ENCODE results near the gene HIVEP3. TPM values are rescaled to one million over a fixed set of nuclear protein-coding genes. Genes with fewer than 3 reads are reported as not detected.

Gene HIVEP3
- total and polyA plus RNA-seq, 2 of the 13 experiments (the other 11 are each of a cell fraction or from before 2014, with no cell fraction given) = 0.05 TPM; not detected in 1

GRCh38 chr1:41901551-41901950 lies 17.2 kb downstream of the HIVEP3 start:
- no peaks in the 10 kb centered on the region for H3K9me3 ChIP-seq (ENCODE audit: low read length)
- H4K20me1 ChIP-seq (ENCODE audit: insufficient read depth, low read length) = no peaks in the 10 kb centered on the region
- ChIA-PET POLR2A (no interaction called here), CTCF (ENCODE audit: low intra/inter-chr PET ratio, low total read pairs) (no interaction called here)
- H2AFZ ChIP-seq (ENCODE audit: low read length) = no peak overlapping the region
- BruUV-seq (replicated peaks) = no TSS peak
- H3K4me2 ChIP-seq (ENCODE audit: low read depth, low read length) = no peak overlapping the region
- no peak for TF ChIP-seq ZNF773 (CRISPR knock-in tag; IDR thresholded peaks at IDR 0.05; ENCODE audit: borderline replicate concordance)
- TF ChIP-seq DRAP1 (CRISPR knock-in tag; IDR thresholded peaks at IDR 0.05) = no peak
- TF ChIP-seq ZNF547 (CRISPR knock-in tag; IDR thresholded peaks at IDR 0.05) = no peak
- no peak for TF ChIP-seq POGK (CRISPR knock-in tag; conservative IDR thresholded peaks at IDR 0.05)
- no peak for TF ChIP-seq NR2F2 (IDR thresholded peaks at IDR 0.05; ENCODE audit: borderline replicate concordance, low read depth)
- no peak for TF ChIP-seq ZNF691 (CRISPR knock-in tag; IDR thresholded peaks at IDR 0.05; ENCODE audit: borderline replicate concordance, low read depth)
- TF ChIP-seq ZNF703 (CRISPR knock-in tag; IDR thresholded peaks at IDR 0.05; ENCODE audit: borderline replicate concordance) = no peak
- TF ChIP-seq SP140L (CRISPR knock-in tag; IDR thresholded peaks at IDR 0.05; ENCODE audit: borderline replicate concordance) = no peak
- TF ChIP-seq ZNF17 (CRISPR knock-in tag; IDR thresholded peaks at IDR 0.05) = no peak
- no peak for TF ChIP-seq ETS1 (CRISPR knock-in tag; IDR thresholded peaks at IDR 0.05)
- TF ChIP-seq HCFC1 (IDR thresholded peaks at IDR 0.05; ENCODE audit: low read depth, low read length) = no peak
- TF ChIP-seq ATF7 (IDR thresholded peaks at IDR 0.05) = no peak
- no peak for TF ChIP-seq ATF7 (CRISPR knock-in tag; IDR thresholded peaks at IDR 0.05)
- TF ChIP-seq FOXA3 (CRISPR knock-in tag; IDR thresholded peaks at IDR 0.05) = no peak
- TF ChIP-seq FOSL2 (CRISPR knock-in tag; IDR thresholded peaks at IDR 0.05) = no peak
- no peak for TF ChIP-seq ZNF619 (CRISPR knock-in tag; IDR thresholded peaks at IDR 0.05)
- TF ChIP-seq MYPOP (CRISPR knock-in tag; IDR thresholded peaks at IDR 0.05) = no peak
- TF ChIP-seq SRSF9 (IDR thresholded peaks at IDR 0.05; ENCODE audit: borderline replicate concordance, insufficient read depth, low read depth, low read length, poor library complexity, severe bottlenecking) = no peak
- no peak for TF ChIP-seq NRL (CRISPR knock-in tag; IDR thresholded peaks at IDR 0.05; ENCODE audit: borderline replicate concordance)
- ATAC-seq (no peak), FAIRE-seq (no peak), DNase-seq (ENCODE audit: low spot score) (no peak)
- H3K4me1 ChIP-seq (ENCODE audit: insufficient read depth, low read length) = no peaks in the 10 kb centered on the region
- H3K79me2 ChIP-seq (ENCODE audit: insufficient read depth, low read length) = no peaks in the 10 kb centered on the region
- H3K9ac ChIP-seq (ENCODE audit: insufficient read depth, low read depth, low read length) = no peak overlapping the region
- H3K4me3 ChIP-seq (replicated peaks in 1 of 3; ENCODE audit: insufficient read depth in 1 of 3, low read depth in 2 of 3, low read length in 3 of 3) = no peak overlapping the region
- 0% methylated on average over 2 of the region's 3 CpGs for WGBS (ENCODE audit: low lambda C conversion rate)
- H3K27ac ChIP-seq (ENCODE audit: extremely low read length, insufficient read depth, low read length) = no peak overlapping the region
- H3K27me3 ChIP-seq (ENCODE audit: control insufficient read depth in 1 of 2, insufficient read depth in 2 of 2, low read length in 2 of 2) = no peaks in the 10 kb centered on the region; a peak in 1 of 5 replicates
- intact Hi-C loops (cut with micrococcal nuclease; ENCODE audit: unreplicated experiment) (no loop called here), in situ Hi-C loops (cut with HindIII; ENCODE audit: extremely low pct_ligation_motif_present, low pct_unique_long_range_greater_than_20kb) (no loop called here)
- no peaks in the 10 kb centered on the region for H3K36me3 ChIP-seq (replicated peaks in 1 of 2; ENCODE audit: control insufficient read depth in 1 of 2, insufficient read depth in 2 of 2, low read length in 2 of 2)

Measured in HepG2 (cell line).